ENCODE data around the gene SYF2. TPM values are rescaled to one million over a fixed set of nuclear protein-coding genes. Genes with fewer than 3 reads are reported as not detected.
"Not testable (repeated sequence)": the region's sequence is repeated elsewhere in the genome, so short reads cannot be mapped to it uniquely, and the experiment has no call there.

The SYF2 gene
- polyA plus RNA-seq (2013): 125 TPM

DNA sequence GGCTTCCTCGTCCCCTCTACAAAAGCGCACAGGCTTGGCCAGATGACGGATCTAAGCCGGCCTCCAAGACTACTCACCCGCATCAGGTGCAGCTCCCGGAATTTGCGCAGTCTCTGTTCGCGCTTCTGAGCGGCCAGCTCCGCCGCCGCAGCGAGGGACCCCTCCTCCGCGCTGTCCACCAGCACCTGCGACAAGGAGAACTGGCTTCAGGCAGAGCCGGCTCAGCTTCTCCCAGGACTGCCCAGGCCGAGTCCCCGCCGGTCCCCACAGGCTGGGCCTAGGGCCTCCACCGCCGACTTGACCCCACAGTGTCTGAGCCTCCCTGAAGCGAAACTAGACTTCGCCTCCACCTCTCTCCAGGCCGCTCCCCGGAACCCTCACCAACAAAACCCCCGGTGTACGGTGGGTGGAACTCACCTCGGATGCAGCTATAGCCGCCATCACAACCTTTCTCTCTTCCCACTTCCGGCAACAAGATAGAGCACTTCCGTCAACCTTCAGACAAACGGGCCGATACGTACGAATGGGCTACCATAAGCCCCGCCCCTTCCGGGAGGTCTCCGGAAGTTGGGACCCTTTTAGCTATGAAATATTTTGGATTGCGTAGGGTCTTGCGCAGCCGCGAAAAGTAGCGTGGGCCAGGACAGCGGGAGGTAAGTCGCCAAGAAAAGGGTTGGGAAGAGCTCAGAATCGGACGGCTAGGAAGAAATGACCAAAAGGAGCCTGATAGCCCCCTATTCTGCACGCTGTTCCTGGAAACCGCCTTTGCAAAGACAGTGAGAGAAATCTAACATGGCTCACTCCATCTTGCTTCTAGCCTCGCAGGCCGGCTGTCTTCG lies at the start of gene SYF2:
Gene SYF2 (minus strand): TSS at position 476 of the 839 bp plus-strand sequence. CDS start 35 bp downstream, at position 441.
- H3K27me3 ChIP-seq (replicated peaks in 2 of 5; ENCODE audit: control insufficient read depth in 4 of 5, insufficient read depth in 5 of 5, low read length in 4 of 5): no peaks in the 10 kb centered on the region
- H3K4me1 ChIP-seq (ENCODE audit: control extremely low read depth in 1 of 4, control insufficient read depth in 4 of 4, insufficient read depth in 4 of 4, low read length in 3 of 4): peaks cover 13 to 40% (median 31%) of the 10 kb centered on the region in 4 experiments
- H3K27ac ChIP-seq (ENCODE audit: insufficient read depth in 1 of 2, low read depth in 1 of 2, low read length in 2 of 2, poor library complexity in 1 of 2, severe bottlenecking in 2 of 2): peak within 1 kb of the TSS; percentile 84 to 96
- POLR2A ChIA-PET: interaction anchor here (0.5 to 2.8 kb wide), 6 partner anchors 10 to 1670 kb away, joined by 3 to 24 read pairs (median 3); partner anchors contain the start of genes RSRP1 and RUNX3
- WGBS (ENCODE audit: insufficient coverage): 0% methylated on average over 45 of the region's 54 CpGs
- peaks cover 6 to 35% (median 24%) of the 10 kb centered on the region in 4 experiments for H3K36me3 ChIP-seq (ENCODE audit: control insufficient read depth in 4 of 4, insufficient read depth in 4 of 4, low read length in 3 of 4)
- peak; percentile 93 to 96 (median 95) for DNase-seq
- no peaks in the 10 kb centered on the region for H3K9me3 ChIP-seq (ENCODE audit: control extremely low read depth in 1 of 5, control insufficient read depth in 4 of 5, insufficient read depth in 2 of 5, low read depth in 1 of 5, low read length in 4 of 5)
- peak within 1 kb of the TSS; percentile 92 to 100 (median 93) for H3K4me3 ChIP-seq (ENCODE audit: control insufficient read depth in 1 of 7, extremely low read depth in 1 of 7, insufficient read depth in 4 of 7, low read depth in 2 of 7, low read length in 6 of 7)
- CTCF ChIA-PET: interaction anchor here (0.6 to 2.3 kb wide), 8 partner anchors 8 to 105 kb away, joined by 3 to 7 read pairs (median 4); partner anchors contain the start of gene RSRP1

DNA sequence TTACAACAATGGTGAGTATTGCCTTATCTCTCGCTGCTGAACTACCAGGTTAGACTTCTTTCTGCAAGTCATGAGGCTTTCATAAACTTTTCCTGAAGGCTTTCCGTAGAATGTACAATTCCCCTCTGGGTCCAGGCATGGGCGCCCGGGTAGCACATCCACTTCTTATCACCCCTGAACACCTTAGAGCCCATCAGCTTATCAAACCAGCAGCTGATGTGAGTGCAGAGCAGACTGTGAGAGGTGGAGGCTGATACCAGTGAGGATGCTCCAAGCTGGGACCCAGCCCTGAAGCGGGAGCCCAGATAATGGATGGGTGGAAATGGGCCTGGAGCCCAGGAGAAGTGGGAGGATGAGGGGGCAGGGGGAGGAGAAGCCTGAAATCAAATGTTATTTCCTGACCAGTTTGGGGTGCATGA lies 47.4 kb upstream of the SYF2 start:
- H3K27ac ChIP-seq (ENCODE audit: insufficient read depth in 1 of 2, low read depth in 1 of 2, low read length in 2 of 2, poor library complexity in 1 of 2, severe bottlenecking in 2 of 2); H3K4me1 ChIP-seq (ENCODE audit: control extremely low read depth in 1 of 4, control insufficient read depth in 4 of 4, insufficient read depth in 4 of 4, low read length in 3 of 4); H3K36me3 ChIP-seq (ENCODE audit: control insufficient read depth in 4 of 4, insufficient read depth in 4 of 4, low read length in 3 of 4); POLR2A ChIA-PET; H3K27me3 ChIP-seq (replicated peaks in 2 of 5; ENCODE audit: control insufficient read depth in 4 of 5, insufficient read depth in 5 of 5, low read length in 4 of 5); H3K9me3 ChIP-seq (ENCODE audit: control extremely low read depth in 1 of 5, control insufficient read depth in 4 of 5, insufficient read depth in 2 of 5, low read depth in 1 of 5, low read length in 4 of 5); H3K4me3 ChIP-seq (ENCODE audit: control insufficient read depth in 1 of 7, extremely low read depth in 1 of 7, insufficient read depth in 4 of 7, low read depth in 2 of 7, low read length in 6 of 7); CTCF ChIA-PET: not testable (repeated sequence)
- DNase-seq: peak; percentile 40 to 74 (median 44)
- WGBS (ENCODE audit: insufficient coverage): no CpG with 5 or more reads among the region's 5 CpGs

DNA sequence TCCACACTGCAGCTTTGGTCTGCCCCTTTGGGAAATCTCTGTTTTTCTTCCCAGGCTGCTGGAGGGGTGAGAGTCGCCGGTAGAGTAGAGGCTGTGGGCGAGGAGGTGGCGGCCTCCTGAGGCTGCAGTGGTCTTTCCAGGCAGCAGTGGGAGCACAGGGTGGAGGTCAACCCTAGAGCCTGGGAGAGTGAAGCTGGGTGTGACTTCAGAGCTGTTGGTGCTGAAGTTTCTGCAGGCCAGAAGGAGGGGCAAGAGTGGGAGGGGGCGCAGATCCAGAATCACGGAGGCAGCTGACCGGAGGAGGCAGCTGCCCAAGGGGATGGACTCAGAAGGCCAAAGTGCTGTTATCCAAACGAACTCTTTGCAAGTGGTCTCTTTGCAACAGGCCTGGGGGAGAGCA lies 46.5 kb upstream of the SYF2 start:
- H3K4me1 ChIP-seq (ENCODE audit: control extremely low read depth in 1 of 4, control insufficient read depth in 4 of 4, insufficient read depth in 4 of 4, low read length in 3 of 4); H3K27me3 ChIP-seq (replicated peaks in 2 of 5; ENCODE audit: control insufficient read depth in 4 of 5, insufficient read depth in 5 of 5, low read length in 4 of 5); DNase-seq; H3K27ac ChIP-seq (ENCODE audit: insufficient read depth in 1 of 2, low read depth in 1 of 2, low read length in 2 of 2, poor library complexity in 1 of 2, severe bottlenecking in 2 of 2); CTCF ChIA-PET; H3K36me3 ChIP-seq (ENCODE audit: control insufficient read depth in 4 of 4, insufficient read depth in 4 of 4, low read length in 3 of 4); POLR2A ChIA-PET; H3K9me3 ChIP-seq (ENCODE audit: control extremely low read depth in 1 of 5, control insufficient read depth in 4 of 5, insufficient read depth in 2 of 5, low read depth in 1 of 5, low read length in 4 of 5); H3K4me3 ChIP-seq (ENCODE audit: control insufficient read depth in 1 of 7, extremely low read depth in 1 of 7, insufficient read depth in 4 of 7, low read depth in 2 of 7, low read length in 6 of 7): not testable (repeated sequence)
- WGBS (ENCODE audit: insufficient coverage): 100% methylated on average over 1 of the region's 8 CpGs

DNA sequence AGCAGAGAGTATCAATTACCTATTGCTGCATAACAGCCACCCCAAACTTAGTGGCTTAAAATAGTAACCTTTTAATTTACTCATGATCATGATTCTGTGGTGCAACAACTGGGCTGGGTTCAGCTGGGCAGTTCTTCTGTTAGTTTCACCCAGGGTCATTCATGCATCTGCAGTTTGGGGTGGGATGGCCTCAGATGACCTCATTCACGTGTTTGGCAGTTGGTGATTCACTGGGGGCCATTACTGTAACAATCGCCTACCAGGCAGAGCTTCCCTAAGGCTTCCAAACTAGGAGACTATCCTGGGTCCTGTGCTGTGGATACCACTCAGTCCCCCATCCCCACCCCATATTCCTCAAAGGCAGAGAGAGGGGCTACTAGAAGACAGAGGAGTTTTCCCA lies 46.1 kb upstream of the SYF2 start:
- H3K4me3 ChIP-seq (ENCODE audit: control insufficient read depth in 1 of 7, extremely low read depth in 1 of 7, insufficient read depth in 4 of 7, low read depth in 2 of 7, low read length in 6 of 7); H3K9me3 ChIP-seq (ENCODE audit: control extremely low read depth in 1 of 5, control insufficient read depth in 4 of 5, insufficient read depth in 2 of 5, low read depth in 1 of 5, low read length in 4 of 5); H3K27me3 ChIP-seq (replicated peaks in 2 of 5; ENCODE audit: control insufficient read depth in 4 of 5, insufficient read depth in 5 of 5, low read length in 4 of 5); POLR2A ChIA-PET; CTCF ChIA-PET; DNase-seq; H3K27ac ChIP-seq (ENCODE audit: insufficient read depth in 1 of 2, low read depth in 1 of 2, low read length in 2 of 2, poor library complexity in 1 of 2, severe bottlenecking in 2 of 2); H3K36me3 ChIP-seq (ENCODE audit: control insufficient read depth in 4 of 4, insufficient read depth in 4 of 4, low read length in 3 of 4); H3K4me1 ChIP-seq (ENCODE audit: control extremely low read depth in 1 of 4, control insufficient read depth in 4 of 4, insufficient read depth in 4 of 4, low read length in 3 of 4): not testable (repeated sequence)
- no CpG with 5 or more reads among the region's 2 CpGs for WGBS (ENCODE audit: insufficient coverage)

DNA sequence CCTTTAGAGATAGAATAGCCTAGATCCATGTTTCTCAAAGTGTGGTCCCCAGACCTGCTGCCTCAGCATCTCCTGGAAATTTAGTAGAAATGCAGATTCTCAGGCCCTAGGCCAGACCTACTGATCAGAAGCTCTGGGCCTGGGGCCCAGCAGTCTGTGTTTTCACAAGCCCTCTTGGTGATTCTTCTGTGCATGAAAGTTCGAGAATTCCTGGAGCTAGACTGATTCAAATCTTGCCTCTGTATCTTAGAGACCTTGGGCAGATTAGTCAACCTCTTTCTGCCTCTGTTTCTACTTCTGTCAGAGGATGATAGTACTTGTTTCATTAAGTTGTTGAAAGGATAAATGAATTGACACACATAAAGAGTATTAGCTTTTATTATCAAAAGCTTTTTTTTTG lies 45.0 kb upstream of the SYF2 start:
- POLR2A ChIA-PET; H3K27me3 ChIP-seq (replicated peaks in 2 of 5; ENCODE audit: control insufficient read depth in 4 of 5, insufficient read depth in 5 of 5, low read length in 4 of 5); H3K9me3 ChIP-seq (ENCODE audit: control extremely low read depth in 1 of 5, control insufficient read depth in 4 of 5, insufficient read depth in 2 of 5, low read depth in 1 of 5, low read length in 4 of 5); H3K4me1 ChIP-seq (ENCODE audit: control extremely low read depth in 1 of 4, control insufficient read depth in 4 of 4, insufficient read depth in 4 of 4, low read length in 3 of 4); CTCF ChIA-PET; H3K27ac ChIP-seq (ENCODE audit: insufficient read depth in 1 of 2, low read depth in 1 of 2, low read length in 2 of 2, poor library complexity in 1 of 2, severe bottlenecking in 2 of 2); H3K4me3 ChIP-seq (ENCODE audit: control insufficient read depth in 1 of 7, extremely low read depth in 1 of 7, insufficient read depth in 4 of 7, low read depth in 2 of 7, low read length in 6 of 7); DNase-seq; H3K36me3 ChIP-seq (ENCODE audit: control insufficient read depth in 4 of 4, insufficient read depth in 4 of 4, low read length in 3 of 4): not testable (repeated sequence)
- WGBS (ENCODE audit: insufficient coverage): no CpG with 5 or more reads among the region's 1 CpG

GRCh38 chr1:25275648-25276047 lies 43.3 kb upstream of the SYF2 start:
- H3K4me1 ChIP-seq (ENCODE audit: control extremely low read depth in 1 of 4, control insufficient read depth in 4 of 4, insufficient read depth in 4 of 4, low read length in 3 of 4); POLR2A ChIA-PET: not testable (repeated sequence)

DNA sequence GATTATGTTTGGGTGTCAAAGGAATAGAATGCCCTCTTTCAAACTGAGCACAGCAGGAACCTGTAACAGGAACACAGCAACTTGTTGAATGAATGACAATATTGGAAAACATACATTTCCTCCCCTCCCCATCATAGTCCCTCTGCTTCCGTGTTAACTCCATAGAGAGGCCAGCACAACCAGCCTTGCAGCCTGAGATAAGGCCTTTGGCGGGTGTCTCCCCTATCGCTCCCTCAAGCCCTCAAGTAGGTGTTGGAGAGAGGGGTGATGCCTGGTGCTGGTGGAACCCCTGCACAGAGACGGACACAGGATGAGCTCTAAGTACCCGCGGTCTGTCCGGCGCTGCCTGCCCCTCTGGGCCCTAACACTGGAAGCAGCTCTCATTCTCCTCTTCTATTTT lies 39.9 kb upstream of the SYF2 start, which contains the start of gene RHD:
Gene RHD (plus strand): TSS at position 272 of the 400 bp plus-strand sequence. CDS start 39 bp downstream, at position 311.
- H3K4me3 ChIP-seq (ENCODE audit: control insufficient read depth in 1 of 7, extremely low read depth in 1 of 7, insufficient read depth in 4 of 7, low read depth in 2 of 7, low read length in 6 of 7); H3K36me3 ChIP-seq (ENCODE audit: control insufficient read depth in 4 of 4, insufficient read depth in 4 of 4, low read length in 3 of 4); H3K27me3 ChIP-seq (replicated peaks in 2 of 5; ENCODE audit: control insufficient read depth in 4 of 5, insufficient read depth in 5 of 5, low read length in 4 of 5); CTCF ChIA-PET; H3K27ac ChIP-seq (ENCODE audit: insufficient read depth in 1 of 2, low read depth in 1 of 2, low read length in 2 of 2, poor library complexity in 1 of 2, severe bottlenecking in 2 of 2); H3K4me1 ChIP-seq (ENCODE audit: control extremely low read depth in 1 of 4, control insufficient read depth in 4 of 4, insufficient read depth in 4 of 4, low read length in 3 of 4); DNase-seq; H3K9me3 ChIP-seq (ENCODE audit: control extremely low read depth in 1 of 5, control insufficient read depth in 4 of 5, insufficient read depth in 2 of 5, low read depth in 1 of 5, low read length in 4 of 5); POLR2A ChIA-PET: not testable (repeated sequence)
- WGBS (ENCODE audit: insufficient coverage): no CpG with 5 or more reads among the region's 8 CpGs

More at GRCh38 chr1:25275648-25276047, 43.3 kb upstream of the SYF2 start:
- WGBS (ENCODE audit: insufficient coverage): 90% methylated on average over 2 of the region's 4 CpGs
- H3K4me3 ChIP-seq (ENCODE audit: control insufficient read depth in 1 of 7, extremely low read depth in 1 of 7, insufficient read depth in 4 of 7, low read depth in 2 of 7, low read length in 6 of 7); H3K36me3 ChIP-seq (ENCODE audit: control insufficient read depth in 4 of 4, insufficient read depth in 4 of 4, low read length in 3 of 4); H3K27ac ChIP-seq (ENCODE audit: insufficient read depth in 1 of 2, low read depth in 1 of 2, low read length in 2 of 2, poor library complexity in 1 of 2, severe bottlenecking in 2 of 2); CTCF ChIA-PET; H3K27me3 ChIP-seq (replicated peaks in 2 of 5; ENCODE audit: control insufficient read depth in 4 of 5, insufficient read depth in 5 of 5, low read length in 4 of 5); H3K9me3 ChIP-seq (ENCODE audit: control extremely low read depth in 1 of 5, control insufficient read depth in 4 of 5, insufficient read depth in 2 of 5, low read depth in 1 of 5, low read length in 4 of 5); DNase-seq: not testable (repeated sequence)
